HG02885 (cell line): ENCODE results near the gene GSTM3.
"Not testable (repeated sequence)": the region's sequence is repeated elsewhere in the genome, so short reads cannot be mapped to it uniquely, and the experiment has no call there.

ENCODE experiments used
- ATAC-seq: cut with Tn5 transposase; IDR thresholded peaks from one replicate; pipeline ENCODE4 v1.9.1; 2021; ENCODE audit warnings: mild to moderate bottlenecking; ENCODE audit not compliant: unreplicated experiment, poor library complexity

The GSTM3 gene

GRCh38 chr1:109732390-109732881 is 8.4 kb downstream of the GSTM3 start:
- ATAC-seq: no peak

GRCh38 chr1:109730666-109731065 is 10.2 kb downstream of the GSTM3 start:
- no peak for ATAC-seq

- ATAC-seq: no peak
These were observed 12.0 kb downstream of the GSTM3 start for GRCh38 chr1:109728870-109729269.

- no peak for ATAC-seq
These were observed 14.0 kb downstream of the GSTM3 start for GRCh38 chr1:109726728-109727373.

- ATAC-seq: no peak
These were observed 14.8 kb downstream of the GSTM3 start for GRCh38 chr1:109726007-109726406.

GRCh38 chr1:109725510-109725909 is 15.3 kb downstream of the GSTM3 start:
- ATAC-seq: no peak

- no peak for ATAC-seq
These were observed 15.9 kb downstream of the GSTM3 start for GRCh38 chr1:109724933-109725332.

GRCh38 chr1:109722908-109723691 is 17.7 kb downstream of the GSTM3 start:
- ATAC-seq: no peak

- no peak for ATAC-seq
These were observed 18.9 kb downstream of the GSTM3 start for GRCh38 chr1:109721971-109722370.

- no peak for ATAC-seq
These were observed 19.8 kb downstream of the GSTM3 start for GRCh38 chr1:109721042-109721441.

GRCh38 chr1:109719337-109719837 is 21.5 kb downstream of the GSTM3 start:
- ATAC-seq: no peak

- no peak for ATAC-seq
These were observed 22.3 kb downstream of the GSTM3 start for GRCh38 chr1:109718495-109718894.

- ATAC-seq: no peak
These were observed 23.1 kb downstream of the GSTM3 start for GRCh38 chr1:109717729-109718128.

- ATAC-seq: no peak
These were observed 24.2 kb downstream of the GSTM3 start for GRCh38 chr1:109716570-109717090.

- no peak for ATAC-seq
These were observed 24.7 kb downstream of the GSTM3 start for GRCh38 chr1:109716121-109716520.

- ATAC-seq: no peak
These were observed 26.0 kb downstream of the GSTM3 start for GRCh38 chr1:109714661-109715372.

- no peak for ATAC-seq
These were observed 27.2 kb downstream of the GSTM3 start for GRCh38 chr1:109713636-109714035.

GRCh38 chr1:109712321-109712864 is 28.4 kb downstream of the GSTM3 start:
- no peak for ATAC-seq

GRCh38 chr1:109711593-109712320 is 29.1 kb downstream of the GSTM3 start, which contains the start of gene GSTM5:
Gene GSTM5, plus strand, starts transcription at chr1:109712251. Its CDS starts 62 bp downstream, at chr1:109712313.
- ATAC-seq: not testable (repeated sequence)

GRCh38 chr1:109709822-109710221 is 31.0 kb downstream of the GSTM3 start:
- not testable (repeated sequence) for ATAC-seq
